ENCODE measurements around the gene F3. TPM values are rescaled to one million over a fixed set of nuclear protein-coding genes. Genes with fewer than 3 reads are reported as not detected.

F3 gene
- total RNA-seq, 1 donor from 2014 or later = 48.8 TPM

DNA sequence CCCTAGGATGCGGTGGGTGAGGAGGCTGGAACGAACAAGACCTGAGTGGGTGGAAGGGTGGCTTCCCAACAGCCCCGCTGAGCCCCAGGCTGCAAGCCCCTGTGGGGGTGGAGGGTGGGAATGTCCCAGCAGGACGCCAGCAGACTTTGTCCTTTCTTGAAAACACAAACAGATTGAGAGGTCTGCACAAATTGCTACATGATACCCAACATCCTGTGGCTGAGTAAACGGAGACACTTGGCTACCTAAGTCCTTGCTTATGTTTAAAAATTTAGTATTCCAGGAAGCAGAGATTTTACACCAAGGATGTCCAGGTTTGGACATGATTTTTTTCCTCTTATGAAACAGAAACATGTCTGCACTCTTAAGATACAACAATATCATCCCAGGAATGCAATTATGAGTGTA, 11.8 kb upstream of the F3 start:
- DNase-seq (ENCODE audit: extremely low read depth, low read depth, low spot score) = no peak

GRCh38 chr1:94552071-94552586, 10.6 kb upstream of the F3 start:
- no peak for DNase-seq (ENCODE audit: extremely low read depth, low read depth, low spot score)

DNA sequence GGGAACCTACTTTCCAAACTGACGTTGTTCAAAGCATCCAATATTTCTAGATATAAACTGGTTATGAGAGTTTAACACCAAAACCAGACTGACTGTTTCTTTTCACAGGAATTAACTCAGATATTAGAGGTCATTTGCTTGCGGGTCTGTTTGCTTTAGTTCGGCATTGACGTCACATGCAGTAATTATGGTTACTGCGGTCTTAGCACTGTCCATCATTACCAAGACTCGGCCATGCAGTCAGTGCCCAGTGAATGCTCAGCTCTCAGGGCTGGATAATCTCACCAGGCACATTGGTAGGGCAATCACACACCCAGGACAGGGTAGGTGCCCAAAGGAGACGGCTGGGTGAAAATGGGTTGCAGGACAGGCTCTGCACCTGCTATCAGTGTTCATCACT, 9.9 kb upstream of the F3 start:
- no peak for DNase-seq (ENCODE audit: extremely low read depth, low read depth, low spot score)

DNA sequence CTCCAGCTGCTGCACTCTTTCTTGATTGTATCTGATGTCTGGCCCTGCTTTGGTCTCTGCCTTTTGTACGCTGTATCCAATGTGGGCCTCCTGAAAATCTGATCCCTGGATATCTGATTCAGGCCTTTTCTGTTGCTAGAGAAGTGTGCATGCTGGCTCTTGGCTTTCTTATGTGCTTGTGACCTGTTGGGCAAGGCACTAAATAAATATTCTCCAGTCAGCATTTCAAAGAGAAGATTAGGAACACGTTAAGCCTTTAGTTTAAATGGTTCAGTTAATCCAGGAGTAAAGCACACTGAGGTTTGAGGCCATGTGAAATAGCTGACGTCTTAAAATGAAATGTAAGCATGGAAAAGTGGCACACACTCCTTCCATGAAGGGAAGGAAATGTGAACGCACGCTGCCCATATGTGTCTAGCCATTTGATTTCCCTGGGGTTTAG, 9.3 kb upstream of the F3 start:
- DNase-seq (ENCODE audit: extremely low read depth, low read depth, low spot score) = no peak

DNA sequence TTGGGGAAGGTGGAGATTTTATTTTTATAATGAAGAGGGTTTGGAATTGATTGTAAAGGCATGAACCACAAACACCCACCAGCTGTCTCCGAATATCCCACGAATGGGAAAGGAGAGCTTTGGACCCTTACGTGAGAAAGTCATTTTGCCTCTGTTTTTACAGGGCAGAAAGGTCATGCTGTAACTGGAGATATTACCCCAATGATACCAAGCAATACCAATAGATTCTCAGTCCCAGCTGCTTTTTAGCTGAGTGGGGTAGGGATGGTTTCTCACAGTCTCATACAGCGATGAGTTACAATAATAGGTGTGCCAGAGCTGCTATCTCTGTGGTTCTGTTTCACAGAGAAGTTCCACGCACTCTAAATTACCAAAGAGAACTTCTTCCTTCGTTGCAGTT, 8.8 kb upstream of the F3 start:
- DNase-seq (ENCODE audit: extremely low read depth, low read depth, low spot score) = no peak

GRCh38 chr1:94549706-94550105, 8.1 kb upstream of the F3 start:
- DNase-seq (ENCODE audit: extremely low read depth, low read depth, low spot score) = no peak

- peak; percentile 34 for DNase-seq (ENCODE audit: extremely low read depth, low read depth, low spot score)
Measured at GRCh38 chr1:94544706-94545490, 3.3 kb upstream of the F3 start.

DNA sequence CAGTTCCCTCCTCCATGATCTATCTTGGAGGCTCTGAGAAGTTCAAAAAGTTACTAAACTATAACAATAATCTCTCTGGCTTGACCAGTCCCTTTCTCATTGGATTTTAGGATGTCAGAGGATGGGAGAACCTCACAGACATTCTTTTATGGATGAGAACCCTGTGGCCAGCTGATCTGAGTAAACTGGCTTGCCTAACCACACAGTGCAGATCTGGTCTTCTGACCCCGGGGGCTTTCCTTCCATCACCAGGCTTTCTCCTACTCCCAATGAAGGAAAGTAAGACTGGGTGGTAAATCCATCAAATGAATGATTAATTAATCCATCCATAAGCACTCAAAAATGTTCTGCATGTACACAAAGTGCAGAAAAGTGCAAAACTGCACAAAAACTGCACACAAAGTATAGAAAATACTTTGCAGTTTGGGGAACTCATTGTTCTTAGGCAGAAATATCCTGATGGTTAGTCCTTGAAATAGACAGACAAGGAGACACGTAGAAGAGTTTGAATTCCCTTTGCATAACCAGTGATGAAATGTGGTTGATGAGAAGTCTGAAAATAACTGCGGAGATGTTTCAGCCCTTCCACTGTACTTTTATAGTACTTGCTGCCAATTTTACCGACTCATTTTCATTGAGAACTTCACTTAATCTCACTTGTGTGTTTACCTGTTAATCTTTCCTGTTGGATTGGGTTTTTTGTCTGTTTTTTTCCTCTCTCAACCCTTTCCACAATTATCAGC, 2.5 kb upstream of the F3 start:
- DNase-seq (ENCODE audit: extremely low read depth, low read depth, low spot score) = no peak

GRCh38 chr1:94543001-94543400, 1.4 kb upstream of the F3 start:
- DNase-seq (ENCODE audit: extremely low read depth, low read depth, low spot score) = no peak

GRCh38 chr1:94542088-94542870, 720 bp upstream of the F3 start:
- DNase-seq (ENCODE audit: extremely low read depth, low read depth, low spot score) = no peak

DNA sequence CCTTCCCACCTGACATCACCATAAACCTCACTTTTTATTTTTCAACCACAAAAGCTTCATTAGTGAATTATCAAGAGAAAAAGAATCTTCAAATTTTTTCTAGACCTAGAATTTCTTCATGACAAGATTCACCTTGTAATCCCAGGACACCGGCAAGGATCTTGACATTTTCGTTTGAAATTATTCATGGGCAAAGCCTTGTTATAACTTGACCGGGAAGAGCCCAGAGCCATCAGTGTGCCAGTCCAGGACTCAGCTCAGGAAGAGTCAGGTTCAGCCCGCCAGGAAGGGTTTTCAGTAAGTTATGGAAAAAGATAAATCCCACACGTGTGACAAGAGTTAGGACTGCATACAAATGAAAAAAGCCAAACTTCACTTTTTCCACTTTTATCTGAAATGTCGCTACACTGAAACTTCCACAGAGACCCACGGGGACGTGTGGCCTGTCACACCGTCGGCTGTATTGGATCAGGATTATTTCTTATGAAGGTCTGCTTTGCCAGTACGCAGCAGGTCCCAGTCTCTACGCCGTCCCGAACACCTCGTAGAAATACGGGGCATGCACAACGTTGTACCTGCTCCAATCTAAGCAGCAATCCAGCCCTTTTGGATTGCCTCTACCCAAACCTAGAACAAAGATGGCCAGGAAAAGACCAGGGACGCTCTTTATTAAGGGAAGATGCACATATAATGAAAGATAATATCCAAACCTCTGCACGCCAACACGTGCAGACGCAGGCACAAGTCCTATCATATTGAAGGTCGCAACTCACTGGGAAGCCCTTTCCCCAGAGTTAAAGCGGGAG, 916 bp downstream of the F3 start:
- DNase-seq (ENCODE audit: extremely low read depth, low read depth, low spot score) = no peak

- no peak for DNase-seq (ENCODE audit: extremely low read depth, low read depth, low spot score)
Measured at GRCh38 chr1:94539496-94539895, 2.1 kb downstream of the F3 start.

GRCh38 chr1:94538243-94538827, 3.2 kb downstream of the F3 start:
- DNase-seq (ENCODE audit: extremely low read depth, low read depth, low spot score) = no peak

- DNase-seq (ENCODE audit: extremely low read depth, low read depth, low spot score) = no peak
Measured at GRCh38 chr1:94537254-94537653, 4.3 kb downstream of the F3 start.

DNA sequence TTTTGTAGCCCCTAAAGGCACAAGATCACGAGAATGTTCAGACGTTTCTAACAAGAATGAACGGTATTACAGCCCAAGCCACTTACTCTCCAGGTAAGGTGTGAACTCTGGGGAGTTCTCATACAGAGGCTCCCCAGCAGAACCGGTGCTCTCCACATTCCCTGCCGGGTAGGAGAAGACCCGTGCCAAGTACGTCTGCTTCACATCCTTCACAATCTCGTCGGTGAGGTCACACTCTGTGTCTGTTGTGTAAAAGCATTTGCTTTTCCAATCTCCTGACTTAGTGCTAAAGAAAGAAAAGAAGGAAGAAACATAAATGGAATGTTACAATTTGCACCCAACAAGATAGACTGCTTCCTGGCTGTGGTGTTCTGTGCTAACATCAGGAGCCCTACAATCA, 5.7 kb downstream of the F3 start:
- no peak for DNase-seq (ENCODE audit: extremely low read depth, low read depth, low spot score)

DNA sequence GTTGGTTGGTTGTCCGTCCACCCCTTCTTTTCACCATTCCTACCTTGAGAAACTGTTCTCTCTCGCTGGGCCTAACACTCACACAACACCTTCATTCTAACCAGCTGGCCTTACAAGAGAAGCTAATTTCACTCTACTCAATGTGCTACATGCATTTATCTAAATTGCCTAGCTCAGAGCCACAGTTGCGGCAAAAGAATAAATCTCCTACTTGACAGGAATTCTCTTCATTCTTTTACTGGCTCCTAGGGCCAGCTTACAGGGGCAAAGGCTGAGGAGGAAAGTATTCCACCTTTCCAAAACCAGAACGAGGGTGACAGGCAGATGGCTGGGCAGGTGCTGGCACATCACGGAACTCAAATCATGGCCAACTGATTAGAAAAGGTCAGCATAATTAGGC, 6.5 kb downstream of the F3 start:
- no peak for DNase-seq (ENCODE audit: extremely low read depth, low read depth, low spot score)

DNA sequence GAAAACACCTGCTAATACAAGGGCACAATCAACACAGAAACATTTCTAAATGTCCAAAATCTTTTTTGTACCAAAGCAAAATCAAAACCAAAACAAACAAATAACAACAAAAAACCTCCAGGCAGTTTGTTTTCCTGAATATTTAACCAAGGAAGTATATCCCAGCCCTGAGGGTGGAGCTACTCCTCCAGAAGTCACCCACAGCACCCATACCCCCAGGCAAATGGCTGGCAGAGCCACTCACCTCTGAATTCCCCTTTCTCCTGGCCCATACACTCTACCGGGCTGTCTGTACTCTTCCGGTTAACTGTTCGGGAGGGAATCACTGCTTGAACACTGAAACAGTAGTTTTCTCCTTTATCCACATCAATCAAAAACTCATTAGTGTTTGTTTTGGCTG, 9.5 kb downstream of the F3 start:
- no peak for DNase-seq (ENCODE audit: extremely low read depth, low read depth, low spot score)

GRCh38 chr1:94531664-94532063, 9.9 kb downstream of the F3 start:
- DNase-seq (ENCODE audit: extremely low read depth, low read depth, low spot score) = no peak

GRCh38 chr1:94530373-94530878, 11.1 kb downstream of the F3 start:
- DNase-seq (ENCODE audit: extremely low read depth, low read depth, low spot score) = no peak

DNA sequence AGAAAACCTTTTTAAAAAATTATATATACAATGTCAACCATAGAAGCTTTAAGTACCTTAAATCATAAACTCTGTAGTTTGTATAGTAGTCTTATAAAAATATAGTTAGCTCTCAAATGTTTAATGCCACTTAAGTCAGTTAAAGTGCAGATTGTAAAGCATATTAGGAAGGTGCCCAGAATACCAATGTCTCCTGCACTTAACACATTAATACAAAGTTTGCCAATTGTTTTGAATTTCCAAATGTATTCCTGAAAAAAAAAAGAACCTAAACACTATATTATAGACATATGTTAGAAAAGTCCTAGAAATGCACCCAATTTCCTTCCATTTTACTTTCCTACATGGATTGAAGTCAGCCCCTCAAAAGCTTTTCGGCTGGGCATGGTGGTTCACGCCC, 12.1 kb downstream of the F3 start:
- no peak for DNase-seq (ENCODE audit: extremely low read depth, low read depth, low spot score)

Data from glomerular endothelial cell (primary cell).